Astrocyte (in vitro differentiated cells and primary cell): ENCODE data around the gene TCF7L2. TPM values are rescaled to one million over a fixed set of nuclear protein-coding genes. Genes with fewer than 3 reads are reported as not detected.

Experiments
- DNase-seq: peaks from one replicate; pipeline ENCODE4 v3.0.0-alpha.2; 2010; ENCODE audit warnings: low read depth
- FAIRE-seq: peaks from 2 replicates; lab custom pipeline; 2011; peaks lifted over from hg19 to GRCh38; lab: Jason Lieb, UNC
- H2AFZ ChIP-seq: 2 replicates; pipeline ENCODE4 v1.6.0; 2012; ENCODE audit warnings: low read depth, low read length, inconsistent platforms
- H3K27ac ChIP-seq: 2 replicates; pipeline ENCODE4 v1.5.1; 2011; ENCODE audit warnings: low read depth, low read length, inconsistent platforms
- H3K27me3 ChIP-seq: 2 replicates; pipeline ENCODE4 v1.6.0; 2011; ENCODE audit warnings: low read length, inconsistent platforms; ENCODE audit not compliant: insufficient read depth
- H3K36me3 ChIP-seq: 2 replicates; pipeline ENCODE4 v1.5.1; 2011; ENCODE audit warnings: low read length, inconsistent platforms; ENCODE audit not compliant: insufficient read depth
- H3K4me1 ChIP-seq: 2 replicates; pipeline ENCODE4 v1.5.1; 2011; ENCODE audit warnings: low read length, inconsistent platforms; ENCODE audit not compliant: insufficient read depth
- H3K4me2 ChIP-seq: 2 replicates; pipeline ENCODE4 v1.6.0; 2012; ENCODE audit warnings: low read length, inconsistent platforms
- H3K4me3 ChIP-seq: 2 replicates; pipeline ENCODE4 v1.5.1; 2011; ENCODE audit warnings: low read depth, mild to moderate bottlenecking, low read length, inconsistent platforms; ENCODE audit not compliant: insufficient read depth
- H3K79me2 ChIP-seq: 2 replicates; pipeline ENCODE4 v1.6.0; 2012; ENCODE audit warnings: mild to moderate bottlenecking, low read length, inconsistent platforms; ENCODE audit not compliant: insufficient read depth
- H3K9ac ChIP-seq: 2 replicates; pipeline ENCODE4 v1.6.0; 2012; ENCODE audit warnings: mild to moderate bottlenecking, low read length, inconsistent platforms
- H3K9me3 ChIP-seq: 2 replicates; pipeline ENCODE4 v1.5.1; 2012; ENCODE audit warnings: low read depth, mild to moderate bottlenecking, low read length, inconsistent platforms; ENCODE audit not compliant: insufficient read depth
- H4K20me1 ChIP-seq: 2 replicates; pipeline ENCODE4 v1.6.0; 2012; ENCODE audit warnings: low read length, inconsistent platforms; ENCODE audit not compliant: insufficient read depth
- H3K27ac Mint-ChIP-seq: one replicate; pipeline ENCODE4 v1.8.0; 2021; ENCODE audit warnings: mild to moderate bottlenecking, mixed read lengths; ENCODE audit not compliant: unreplicated experiment
- H3K27me3 Mint-ChIP-seq: one replicate; pipeline ENCODE4 v1.8.0; 2021; ENCODE audit warnings: low read depth, mixed read lengths; ENCODE audit not compliant: unreplicated experiment
- H3K36me3 Mint-ChIP-seq: one replicate; pipeline ENCODE4 v1.8.0; 2021; ENCODE audit warnings: low read depth, mixed read lengths; ENCODE audit not compliant: unreplicated experiment
- H3K4me1 Mint-ChIP-seq: one replicate; pipeline ENCODE4 v1.8.0; 2021; ENCODE audit warnings: low read depth, mixed read lengths; ENCODE audit not compliant: unreplicated experiment
- H3K4me3 Mint-ChIP-seq: one replicate; pipeline ENCODE4 v1.8.0; 2021; ENCODE audit warnings: mild to moderate bottlenecking, moderate library complexity, mixed read lengths; ENCODE audit not compliant: unreplicated experiment
- H3K9me3 Mint-ChIP-seq: one replicate; pipeline ENCODE4 v1.8.0; 2021; ENCODE audit warnings: mild to moderate bottlenecking, mixed read lengths; ENCODE audit not compliant: unreplicated experiment
- CTCF ChIP-seq: IDR thresholded peaks from 2 replicates; pipeline ENCODE4 v1.5.1; 2011; ENCODE audit warnings: low read depth, mild to moderate bottlenecking, inconsistent platforms, low read length, moderate library complexity; ENCODE audit not compliant: insufficient read depth
- EZH2 ChIP-seq: IDR thresholded peaks from 2 replicates; pipeline ENCODE4 v1.6.1; 2012; ENCODE audit warnings: mild to moderate bottlenecking, low read length, inconsistent platforms; ENCODE audit not compliant: insufficient read depth
- total RNA-seq: library from RNA; stranded (reverse); gene quantifications from 2 replicates; pipeline ENCODE4 v1.2.1, GENCODE V29; 2021

The TCF7L2 gene
- total RNA-seq, 1 donor from 2014 or later = 52.4 TPM

DNA sequence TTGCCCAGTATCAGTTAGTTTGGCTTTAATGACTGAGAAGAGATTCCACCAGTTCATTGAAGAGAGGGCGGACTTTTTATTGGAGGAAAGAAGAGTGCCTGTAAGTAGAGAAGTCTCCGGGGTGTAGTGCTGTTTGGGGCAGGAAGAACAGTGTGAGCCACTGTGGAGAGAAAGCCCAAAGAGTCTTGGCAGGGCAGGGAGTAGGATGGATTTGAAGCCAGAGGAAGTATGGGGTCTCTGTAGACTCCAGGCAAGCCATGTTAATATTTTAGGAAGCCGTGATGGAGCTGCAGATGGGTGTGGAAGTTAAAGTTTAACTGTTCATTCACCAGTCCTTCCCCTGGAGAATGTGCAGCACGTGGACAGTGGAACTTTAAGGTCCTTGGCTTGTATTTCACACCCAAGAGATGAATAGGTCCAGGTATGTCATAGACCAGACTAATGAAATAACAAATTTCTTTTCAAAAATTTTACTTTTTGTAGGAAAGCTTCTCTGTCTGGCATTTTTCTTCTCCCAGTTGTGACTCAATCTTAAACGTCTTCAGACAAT, 54.1 kb downstream of the TCF7L2 start:
- no peaks in the 10 kb centered on the region for H3K4me1 ChIP-seq
- peaks cover 90% of the 10 kb centered on the region for H3K79me2 ChIP-seq
- no peaks in the 10 kb centered on the region for H3K36me3 ChIP-seq
- TF ChIP-seq EZH2 (no peak), CTCF (no peak)
- H3K9me3 Mint-ChIP-seq = no peaks in the 10 kb centered on the region
- no peak overlapping the region for H3K27ac ChIP-seq
- H3K27me3 ChIP-seq = no peaks in the 10 kb centered on the region
- H4K20me1 ChIP-seq = peaks cover 94% of the 10 kb centered on the region
- no peak for FAIRE-seq
- H3K27ac Mint-ChIP-seq = no peak overlapping the region
- peaks cover 69% of the 10 kb centered on the region for H3K4me1 Mint-ChIP-seq
- no peak overlapping the region for H3K4me2 ChIP-seq
- no peak overlapping the region for H3K4me3 ChIP-seq
- H3K9me3 ChIP-seq = no peaks in the 10 kb centered on the region
- H2AFZ ChIP-seq = no peak overlapping the region
- no peak for DNase-seq
- no peaks in the 10 kb centered on the region for H3K27me3 Mint-ChIP-seq
- no peak overlapping the region for H3K9ac ChIP-seq
- no peak overlapping the region for H3K4me3 Mint-ChIP-seq
- peaks cover 11% of the 10 kb centered on the region for H3K36me3 Mint-ChIP-seq

GRCh38 chr10:113005380-113005779, 55.3 kb downstream of the TCF7L2 start:
- Histone ChIP-seq H3K27ac (no peak overlapping the region), H3K79me2 (peaks cover 90% of the 10 kb centered on the region), H3K36me3 (no peaks in the 10 kb centered on the region), H2AFZ (no peak overlapping the region), H3K4me1 (no peaks in the 10 kb centered on the region), H3K27me3 (no peaks in the 10 kb centered on the region), H3K4me2 (no peak overlapping the region), H4K20me1 (peaks cover 94% of the 10 kb centered on the region), H3K4me3 (no peak overlapping the region), H3K9me3 (no peaks in the 10 kb centered on the region), H3K9ac (no peak overlapping the region)
- no peak overlapping the region for H3K4me3 Mint-ChIP-seq
- H3K27me3 Mint-ChIP-seq = no peaks in the 10 kb centered on the region
- FAIRE-seq = no peak
- TF ChIP-seq CTCF = no peak
- TF ChIP-seq EZH2 = no peak
- H3K36me3 Mint-ChIP-seq = peaks cover 8% of the 10 kb centered on the region
- H3K9me3 Mint-ChIP-seq = no peaks in the 10 kb centered on the region
- H3K27ac Mint-ChIP-seq = no peak overlapping the region
- DNase-seq = no peak
- peaks cover 64% of the 10 kb centered on the region for H3K4me1 Mint-ChIP-seq

DNA sequence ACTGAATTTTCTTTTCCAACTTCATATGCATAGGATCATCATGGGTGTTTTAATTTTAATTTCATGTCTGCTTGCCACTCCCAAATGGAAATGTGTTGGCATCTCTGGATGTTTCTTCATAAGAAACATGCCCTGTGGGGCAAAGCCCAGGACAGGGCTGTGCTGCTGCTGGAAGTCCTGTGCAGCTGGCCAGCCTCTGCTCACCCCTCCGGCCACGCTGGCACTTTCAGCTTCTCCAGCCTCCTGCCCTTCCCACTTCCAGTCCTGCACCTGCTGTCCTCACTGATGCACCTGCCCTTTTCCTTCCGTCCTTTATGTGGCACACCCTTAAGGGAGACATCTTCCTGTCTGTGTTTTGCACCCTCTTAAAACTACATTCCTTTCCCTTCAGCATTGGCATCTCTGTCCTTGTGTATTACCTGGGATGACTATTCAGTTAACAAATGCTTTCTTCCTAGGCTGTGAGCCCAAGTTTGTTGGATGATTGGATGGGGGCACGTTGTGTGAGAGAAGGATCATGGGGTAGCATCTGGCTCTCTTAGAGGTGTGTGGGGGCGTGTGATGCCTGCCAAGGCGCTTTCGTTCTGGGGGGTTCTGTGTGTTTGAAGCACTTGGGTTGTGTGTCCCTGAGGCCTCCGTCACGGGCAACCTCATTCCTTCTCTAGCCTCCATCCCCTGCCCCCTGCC, 56.8 kb downstream of the TCF7L2 start:
- no peaks in the 10 kb centered on the region for H3K36me3 ChIP-seq
- Mint-ChIP-seq H3K4me1 (peaks cover 51% of the 10 kb centered on the region), H3K27ac (no peak overlapping the region), H3K27me3 (no peaks in the 10 kb centered on the region), H3K36me3 (peaks cover 7% of the 10 kb centered on the region), H3K4me3 (no peak overlapping the region), H3K9me3 (no peaks in the 10 kb centered on the region)
- H3K27me3 ChIP-seq = no peaks in the 10 kb centered on the region
- no peak overlapping the region for H2AFZ ChIP-seq
- peaks cover 91% of the 10 kb centered on the region for H3K79me2 ChIP-seq
- H3K9me3 ChIP-seq = no peaks in the 10 kb centered on the region
- FAIRE-seq (no peak), DNase-seq (no peak)
- H3K4me1 ChIP-seq = no peaks in the 10 kb centered on the region
- H3K4me2 ChIP-seq = no peak overlapping the region
- no peak overlapping the region for H3K4me3 ChIP-seq
- no peak overlapping the region for H3K27ac ChIP-seq
- no peak overlapping the region for H3K9ac ChIP-seq
- TF ChIP-seq EZH2 (no peak), CTCF (no peak)
- H4K20me1 ChIP-seq = peaks cover 94% of the 10 kb centered on the region
